ENCODE data around the gene CHRNA4. TPM values are rescaled to one million over a fixed set of nuclear protein-coding genes. Genes with fewer than 3 reads are reported as not detected.

The CHRNA4 gene
- not detected in 2 replicates for total RNA-seq

GRCh38 chr20:63360850-63361518, at the start of gene CHRNA4:
CHRNA4 (minus strand) TSS chr20:63361349; CDS start chr20:63361165, 184 bp downstream.

Other genes starting within 250 kb of the CHRNA4 start
- 14.9 and 22.2 TPM in 2 replicates for gene YTHDF1, start 145.2 kb downstream of the CHRNA4 start, total RNA-seq
- under 0.01 and 0.28 TPM in 2 replicates for gene BIRC7, start 125.4 kb downstream of the CHRNA4 start, total RNA-seq
- gene NKAIN4, start 106.9 kb downstream of the CHRNA4 start, total RNA-seq = 0.19 TPM in 1 of 2 replicates, not detected in the other
- gene ARFGAP1, start 88.5 kb downstream of the CHRNA4 start, total RNA-seq = 71.6 and 77.8 TPM in 2 replicates
- under 0.01 TPM in 1 of 2 replicates, not detected in the other for gene COL20A1, start 68.2 kb downstream of the CHRNA4 start, total RNA-seq
- 0.19 TPM in 1 of 2 replicates, not detected in the other for gene KCNQ2, start 111.3 kb upstream of the CHRNA4 start, total RNA-seq
- gene EEF1A2, start 137.7 kb upstream of the CHRNA4 start, total RNA-seq = 0.38 and 5.4 TPM in 2 replicates
- 26.3 and 42.6 TPM in 2 replicates for gene PPDPF, start 159.4 kb upstream of the CHRNA4 start, total RNA-seq
- under 0.01 TPM in 1 of 2 replicates, not detected in the other for gene PTK6, start 176.0 kb upstream of the CHRNA4 start, total RNA-seq
- gene SRMS, start 186.4 kb upstream of the CHRNA4 start, total RNA-seq = not detected in 2 replicates
- 0.19 and 0.56 TPM in 2 replicates for gene FNDC11, start 192.8 kb upstream of the CHRNA4 start, total RNA-seq
- gene HELZ2, start 212.9 kb upstream of the CHRNA4 start, total RNA-seq = 32.1 and 33.0 TPM in 2 replicates

All from regular cardiac myocyte (primary cell).